Loucy (cell line): Measurements from ENCODE around the gene MYLK3.

Experiments used
- H2AFZ ChIP-seq: fragments of 200-600 bp; sonication (generic); 2 replicates; pipeline ENCODE4 v1.6.0; 2016; ENCODE audit warnings: antibody characterized with exemption, mild to moderate bottlenecking, low read length, moderate library complexity
- H3F3A ChIP-seq: fragments of 200-600 bp; 2 replicates; pipeline ENCODE4 v1.6.0; 2016; ENCODE audit warnings: antibody characterized with exemption, low read depth, mild to moderate bottlenecking
- H3K27me3 ChIP-seq: fragments of 200-600 bp; sonication (generic); 2 replicates; pipeline ENCODE4 v1.6.1; 2014; ENCODE audit warnings: low read length, mild to moderate bottlenecking; ENCODE audit not compliant: insufficient read depth, poor library complexity, severe bottlenecking
- H3K36me3 ChIP-seq: fragments of 200-600 bp; sonication (generic); 2 replicates; pipeline ENCODE4 v1.6.1; 2016; ENCODE audit warnings: low read length; ENCODE audit not compliant: insufficient read depth
- H3K4me1 ChIP-seq: fragments of 200-600 bp; sonication (generic); 2 replicates; pipeline ENCODE4 v1.5.1; 2014; ENCODE audit warnings: low read length, mild to moderate bottlenecking; ENCODE audit not compliant: insufficient read depth, poor library complexity, severe bottlenecking
- H3K4me2 ChIP-seq: fragments of 200-600 bp; sonication (generic); 2 replicates; pipeline ENCODE4 v1.6.0; 2014; ENCODE audit warnings: antibody characterized with exemption, low read length, low read depth, mild to moderate bottlenecking; ENCODE audit not compliant: poor library complexity, severe bottlenecking
- H3K4me3 ChIP-seq: fragments of 200-600 bp; sonication (generic); 2 replicates; pipeline ENCODE4 v1.5.1; 2014; ENCODE audit warnings: low read length, mild to moderate bottlenecking, mixed read lengths; ENCODE audit not compliant: poor library complexity, severe bottlenecking
- H3K79me2 ChIP-seq: fragments of 200-600 bp; sonication (generic); 2 replicates; pipeline ENCODE4 v1.6.1; 2014; ENCODE audit warnings: low read length; ENCODE audit not compliant: insufficient read depth
- H3K9ac ChIP-seq: fragments of 200-600 bp; sonication (generic); 2 replicates; pipeline ENCODE4 v1.6.0; 2014; ENCODE audit warnings: mild to moderate bottlenecking, low read depth, low read length, moderate library complexity; ENCODE audit not compliant: poor library complexity, severe bottlenecking
- H3K9me2 ChIP-seq: fragments of 200-600 bp; sonication (generic); replicated peaks from 2 replicates; pipeline ENCODE4 v1.6.1; 2016; ENCODE audit warnings: low read depth, low read length, mixed read lengths
- H3K9me3 ChIP-seq: fragments of 200-600 bp; sonication (generic); 2 replicates; pipeline ENCODE4 v1.6.1; 2014; ENCODE audit warnings: mild to moderate bottlenecking, antibody characterized with exemption, low read length, low read depth; ENCODE audit not compliant: insufficient read depth
- H4K20me1 ChIP-seq: fragments of 200-600 bp; sonication (generic); 2 replicates; pipeline ENCODE4 v1.6.0; 2014; ENCODE audit warnings: antibody characterized with exemption, low read length, mild to moderate bottlenecking; ENCODE audit not compliant: insufficient read depth, poor library complexity, severe bottlenecking
- CTCF ChIP-seq: fragments of 200-600 bp; sonication (generic); conservative IDR thresholded peaks from 2 replicates; pipeline ENCODE4 v1.5.1; 2014; ENCODE audit warnings: mild to moderate bottlenecking, antibody characterized with exemption, low read length
- EZH2phosphoT487 ChIP-seq: fragments of 200-600 bp; IDR thresholded peaks from 2 replicates; pipeline ENCODE4 v1.6.1; 2018; ENCODE audit warnings: antibody characterized with exemption, mild to moderate bottlenecking, moderate library complexity, borderline replicate concordance

MYLK3 gene

GRCh38 chr16:46736695-46737094 is 11.4 kb downstream of the MYLK3 start:
- TF ChIP-seq EZH2phosphoT487 = no peak
- Histone ChIP-seq H3K4me2 (no peak overlapping the region), H3K9me3 (no peaks in the 10 kb centered on the region; the same call in 1 of the 2 replicates), H3F3A (no peaks in the 10 kb centered on the region), H3K36me3 (no peaks in the 10 kb centered on the region), H3K9me2 (no peaks in the 10 kb centered on the region), H3K79me2 (no peaks in the 10 kb centered on the region), H4K20me1 (no peaks in the 10 kb centered on the region), H3K4me3 (no peak overlapping the region), H3K27me3 (no peaks in the 10 kb centered on the region), H3K4me1 (no peaks in the 10 kb centered on the region), H3K9ac (no peak overlapping the region), H2AFZ (no peak overlapping the region)

GRCh38 chr16:46733319-46733830 is 14.8 kb downstream of the MYLK3 start:
- Histone ChIP-seq H3K9me2 (no peaks in the 10 kb centered on the region), H3K4me2 (no peak overlapping the region), H3K36me3 (no peaks in the 10 kb centered on the region), H3K9me3 (peaks cover 5% of the 10 kb centered on the region; the same call in 1 of the 2 replicates), H3K27me3 (no peaks in the 10 kb centered on the region), H2AFZ (no peak overlapping the region), H3K4me1 (no peaks in the 10 kb centered on the region), H4K20me1 (no peaks in the 10 kb centered on the region), H3K9ac (no peak overlapping the region), H3F3A (no peaks in the 10 kb centered on the region), H3K4me3 (no peak overlapping the region), H3K79me2 (no peaks in the 10 kb centered on the region)
- no peak for TF ChIP-seq EZH2phosphoT487
- no peak for TF ChIP-seq CTCF

GRCh38 chr16:46732561-46732960 is 15.6 kb downstream of the MYLK3 start:
- Histone ChIP-seq H3F3A (no peaks in the 10 kb centered on the region), H3K9ac (no peak overlapping the region), H3K27me3 (no peaks in the 10 kb centered on the region), H4K20me1 (no peaks in the 10 kb centered on the region), H3K36me3 (no peaks in the 10 kb centered on the region), H3K79me2 (no peaks in the 10 kb centered on the region), H3K4me2 (no peak overlapping the region), H3K9me2 (no peaks in the 10 kb centered on the region), H2AFZ (no peak overlapping the region), H3K4me1 (no peaks in the 10 kb centered on the region), H3K4me3 (no peak overlapping the region), H3K9me3 (peaks cover 5% of the 10 kb centered on the region; the same call in 1 of the 2 replicates)
- TF ChIP-seq CTCF (no peak), EZH2phosphoT487 (no peak)
